IgD-negative memory B cell (primary cell): ENCODE results near the gene LEP. TPM values are rescaled to one million over a fixed set of nuclear protein-coding genes. Genes with fewer than 3 reads are reported as not detected.
"Not testable (repeated sequence)": the region's sequence is repeated elsewhere in the genome, so short reads cannot be mapped to it uniquely, and the experiment has no call there.

Experiments used
- H3K27ac Mint-ChIP-seq, 3 donors: one replicate each; pipeline ENCODE4 v1.8.0; 2020 to 2022; ENCODE audit warnings: mild to moderate bottlenecking in 3 of 3, mixed read lengths in 3 of 3, moderate library complexity in 1 of 3
- H3K27me3 Mint-ChIP-seq: one replicate; pipeline ENCODE4 v1.8.0; 2021; ENCODE audit warnings: mixed read lengths
- H3K36me3 Mint-ChIP-seq: one replicate; pipeline ENCODE4 v1.8.0; 2020; ENCODE audit warnings: mild to moderate bottlenecking, mixed read lengths
- H3K4me1 Mint-ChIP-seq, 3 donors: one replicate each; pipeline ENCODE4 v1.8.0; 2020 to 2022; ENCODE audit warnings: mixed read lengths in 3 of 3, mild to moderate bottlenecking in 1 of 3
- H3K4me3 Mint-ChIP-seq, 4 donors: one replicate each; pipeline ENCODE4 v1.8.0; 2020 to 2022; ENCODE audit warnings: mild to moderate bottlenecking in 4 of 4, mixed read lengths in 4 of 4, moderate library complexity in 3 of 4
- H3K9me3 Mint-ChIP-seq, 3 donors: one replicate each; pipeline ENCODE4 v1.8.0; 2020 to 2021; ENCODE audit warnings: mixed read lengths in 3 of 3, mild to moderate bottlenecking in 1 of 3
- polyA plus RNA-seq: library from polyadenylated mRNA; unstranded; fragments of 300-500 nt; fragmentation: Illumina TruSeq; gene quantifications from one replicate; pipeline ENCODE4 v1.2.3, GENCODE V29; 2021

The LEP gene
- polyA plus RNA-seq, 1 donor from 2014 or later = not detected

DNA sequence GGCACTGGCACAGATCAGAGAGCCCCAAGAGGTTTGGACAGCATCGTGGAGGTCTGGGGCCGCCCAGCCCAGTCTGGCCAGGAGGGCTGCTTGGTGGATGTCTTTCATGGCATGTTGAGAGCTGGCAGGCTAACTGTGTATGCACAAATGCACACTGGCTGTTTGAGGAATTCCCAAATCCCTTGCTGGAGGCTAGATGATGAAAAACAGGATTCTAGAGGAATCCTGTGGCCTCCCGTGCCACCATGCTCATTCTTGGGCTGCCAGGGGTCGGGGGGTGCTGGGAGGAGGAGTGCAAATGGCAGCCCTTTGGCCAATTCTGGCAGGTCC, 26.5 kb downstream of the LEP start:
- Mint-ChIP-seq H3K27me3 (peaks cover 33% of the 10 kb centered on the region), H3K4me1 (peaks cover 0 to 3% (median 0%) of the 10 kb centered on the region in 3 donors), H3K27ac (no peak overlapping the region), H3K36me3 (no peaks in the 10 kb centered on the region), H3K4me3 (no peak overlapping the region), H3K9me3 (peaks cover 0 to 4% (median 0%) of the 10 kb centered on the region in 3 donors)

DNA sequence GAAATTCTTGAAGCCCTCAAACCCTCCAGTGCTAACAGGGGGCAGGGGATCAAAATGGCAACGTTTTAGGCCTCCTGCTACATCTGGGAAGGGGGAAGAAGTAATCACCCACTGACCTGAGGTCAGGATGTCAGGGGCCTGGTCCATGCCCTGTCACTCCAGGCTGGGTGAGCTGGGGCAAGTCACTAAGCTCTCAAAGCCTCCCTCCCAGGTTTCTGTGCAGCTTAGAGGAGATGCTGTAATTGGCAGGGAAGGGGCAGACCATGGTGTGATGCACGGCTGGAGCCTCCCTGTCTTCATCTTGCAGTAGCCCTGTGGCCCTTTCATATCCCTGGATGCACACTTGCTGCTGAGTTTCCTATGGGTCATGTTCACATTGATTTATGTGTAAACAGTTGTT, 27.2 kb downstream of the LEP start:
- H3K36me3 Mint-ChIP-seq = no peaks in the 10 kb centered on the region
- H3K27ac Mint-ChIP-seq = no peak overlapping the region
- no peak overlapping the region for H3K4me3 Mint-ChIP-seq
- H3K9me3 Mint-ChIP-seq = peaks cover 0 to 4% (median 0%) of the 10 kb centered on the region in 3 donors
- H3K27me3 Mint-ChIP-seq = peaks cover 33% of the 10 kb centered on the region
- peaks cover 0 to 3% (median 0%) of the 10 kb centered on the region in 3 donors for H3K4me1 Mint-ChIP-seq

DNA sequence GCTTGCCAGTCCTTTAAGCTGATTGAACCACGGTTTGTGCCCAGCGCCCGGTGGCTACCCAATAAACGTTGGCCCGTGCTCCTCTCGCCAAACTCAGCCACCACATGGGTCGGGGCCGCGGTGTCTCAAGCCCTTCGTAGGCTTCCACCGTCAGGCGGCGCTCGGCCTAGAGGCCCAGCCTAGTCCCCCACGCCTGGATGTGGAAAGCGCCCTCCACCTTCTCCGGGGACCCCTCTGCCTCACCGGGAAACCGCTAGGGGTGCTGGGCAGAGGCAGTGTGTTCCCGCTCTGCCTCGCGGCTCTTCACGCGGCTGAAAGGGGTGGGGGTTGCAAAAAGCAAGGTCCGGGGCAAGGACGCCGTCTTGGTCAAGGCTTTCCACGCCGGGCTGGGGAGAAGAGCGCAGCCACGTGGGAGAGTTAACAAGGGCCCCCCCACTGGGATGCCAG, 29.8 kb downstream of the LEP start:
- Mint-ChIP-seq H3K27ac (no peak overlapping the region), H3K36me3 (peaks cover 2% of the 10 kb centered on the region), H3K4me1 (peaks cover 0 to 3% (median 2%) of the 10 kb centered on the region in 3 donors), H3K4me3 (peak overlapping the region in 1 of 4 donors; percentile 58), H3K27me3 (peaks cover 33% of the 10 kb centered on the region), H3K9me3 (peaks cover 0 to 4% (median 0%) of the 10 kb centered on the region in 3 donors)

DNA sequence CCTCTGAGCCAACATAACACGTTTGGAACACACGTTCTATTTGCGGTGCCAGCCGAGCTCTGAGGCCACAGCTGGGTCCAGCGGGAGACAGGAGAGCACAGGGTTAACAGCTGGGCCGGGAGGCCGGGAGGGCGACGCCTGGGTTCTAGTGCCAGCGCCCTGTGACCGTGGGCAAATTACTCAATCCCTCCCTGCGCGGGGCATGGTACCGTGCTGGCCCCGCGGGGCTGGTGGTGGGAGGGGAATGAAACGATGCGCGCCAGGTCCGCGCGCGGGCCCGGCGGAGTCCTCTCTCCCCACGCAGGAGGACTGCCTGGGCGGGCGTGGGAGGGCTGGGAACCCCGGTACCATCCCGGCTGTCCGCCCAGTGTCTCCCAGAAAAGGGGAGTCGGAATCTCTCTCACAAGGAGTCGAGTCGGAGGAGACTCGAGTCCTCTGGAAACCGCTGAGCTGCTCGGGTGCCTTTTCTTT, 30.4 kb downstream of the LEP start:
- Mint-ChIP-seq H3K9me3 (peaks cover 0 to 4% (median 0%) of the 10 kb centered on the region in 3 donors), H3K4me3 (peak overlapping the region in 2 of 4 donors; percentile 45 to 58), H3K4me1 (peaks cover 0 to 3% (median 2%) of the 10 kb centered on the region in 3 donors), H3K27me3 (peaks cover 30% of the 10 kb centered on the region), H3K36me3 (peaks cover 2% of the 10 kb centered on the region), H3K27ac (no peak overlapping the region)

DNA sequence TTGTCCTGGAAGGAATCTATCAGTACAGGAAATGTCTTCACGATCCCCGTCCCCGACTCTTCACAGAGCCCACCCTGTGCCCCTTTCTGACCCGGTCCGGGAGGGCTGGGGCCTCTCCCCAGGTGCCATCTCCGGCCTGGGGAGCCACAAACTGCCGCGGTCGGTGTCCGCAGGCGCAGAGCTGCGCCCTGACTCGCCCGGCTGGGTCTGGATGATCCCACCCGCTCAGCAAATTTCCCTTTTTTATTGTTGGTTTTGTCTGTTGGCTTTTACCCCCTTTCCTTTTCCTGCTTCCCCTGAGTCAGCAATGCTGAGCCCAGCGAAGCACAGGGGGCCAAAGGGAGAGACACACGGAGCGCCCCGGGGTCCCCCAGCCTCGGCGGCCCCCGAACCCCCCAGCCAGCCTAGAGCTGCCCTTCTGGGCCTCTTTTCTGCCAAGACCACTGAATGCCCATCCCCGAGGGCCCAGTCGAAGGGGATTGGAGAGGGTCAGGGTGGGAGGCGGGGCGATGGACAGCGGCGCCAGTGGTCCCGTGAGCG, 30.9 kb downstream of the LEP start:
- peaks cover 0 to 4% (median 0%) of the 10 kb centered on the region in 3 donors for H3K9me3 Mint-ChIP-seq
- H3K36me3 Mint-ChIP-seq = peaks cover 2% of the 10 kb centered on the region
- peaks cover 28% of the 10 kb centered on the region for H3K27me3 Mint-ChIP-seq
- H3K4me3 Mint-ChIP-seq = peak overlapping the region in 1 of 4 donors; percentile 17
- no peak overlapping the region for H3K27ac Mint-ChIP-seq
- peaks cover 0 to 3% (median 2%) of the 10 kb centered on the region in 3 donors for H3K4me1 Mint-ChIP-seq

DNA sequence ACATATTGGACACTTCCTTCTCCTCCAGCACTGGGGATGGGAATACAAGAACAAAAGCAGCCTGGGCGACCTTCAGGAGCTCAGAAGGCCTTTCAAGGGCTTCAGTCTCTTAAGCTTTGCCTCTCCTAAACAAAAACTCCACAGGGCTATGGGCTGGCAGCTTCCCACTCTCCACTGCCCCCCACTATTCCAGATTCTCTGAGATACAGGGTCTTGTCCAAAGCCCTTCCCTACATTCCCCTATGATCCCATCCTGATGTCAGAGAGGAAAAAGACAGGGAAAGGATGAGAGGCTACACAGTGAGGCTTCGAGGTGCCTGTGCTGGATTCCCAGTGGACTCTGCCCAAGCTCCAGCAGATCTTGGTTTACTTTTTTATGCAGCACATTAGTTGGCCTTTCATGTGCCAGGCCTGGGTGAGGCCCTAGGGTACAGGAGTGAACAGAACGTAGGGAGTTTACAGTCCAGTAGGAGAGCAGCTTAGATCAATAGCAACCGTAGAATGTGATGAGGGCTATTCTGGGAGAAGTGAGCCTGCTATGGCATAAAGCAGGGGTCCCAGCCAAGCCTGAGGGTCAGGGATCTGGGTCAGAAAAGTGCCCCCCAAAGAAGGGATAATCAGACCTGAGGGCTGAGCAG, 33.3 kb downstream of the LEP start:
- peaks cover 12% of the 10 kb centered on the region for H3K27me3 Mint-ChIP-seq
- peaks cover 3 to 9% (median 4%) of the 10 kb centered on the region in 3 donors for H3K9me3 Mint-ChIP-seq
- peaks cover 2% of the 10 kb centered on the region for H3K36me3 Mint-ChIP-seq
- peaks cover 0 to 3% (median 2%) of the 10 kb centered on the region in 3 donors for H3K4me1 Mint-ChIP-seq
- H3K4me3 Mint-ChIP-seq = peak overlapping the region in 1 of 4 donors; percentile 73
- H3K27ac Mint-ChIP-seq = no peak overlapping the region

DNA sequence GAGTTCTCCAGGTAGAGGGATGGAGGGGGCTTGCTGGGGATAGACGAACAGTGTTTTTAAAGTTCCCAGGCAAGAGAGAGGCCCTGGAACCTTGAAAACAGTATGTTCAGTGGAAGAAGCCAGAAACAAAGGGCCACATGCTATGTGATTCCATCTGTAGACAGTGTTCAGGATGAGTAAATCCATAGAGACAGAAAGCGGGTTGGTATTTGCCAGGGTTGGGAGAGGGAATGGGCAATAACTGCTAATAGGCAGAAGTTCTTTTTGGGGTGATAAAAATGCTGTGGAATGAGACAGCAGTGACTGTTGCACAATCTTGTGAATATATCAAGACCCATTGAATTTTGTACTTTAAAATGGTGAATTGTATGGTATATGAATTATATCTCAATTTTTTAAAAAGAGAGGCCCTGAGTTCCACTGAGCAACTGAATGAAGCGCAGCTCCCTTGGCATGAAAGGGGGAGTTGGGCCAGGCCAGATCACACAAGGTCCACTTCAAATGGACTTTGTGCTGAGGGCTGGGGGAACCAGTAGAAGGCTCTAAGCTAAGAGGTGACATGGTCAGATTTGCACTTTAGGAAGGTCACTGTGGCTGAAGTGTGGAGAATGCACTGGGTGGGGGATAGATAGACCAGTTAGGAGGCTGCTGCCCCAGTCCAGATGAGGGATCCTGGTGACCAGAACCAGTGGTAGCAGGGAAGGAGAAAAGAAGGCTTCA, 34.0 kb downstream of the LEP start:
- Mint-ChIP-seq H3K4me3 (no peak overlapping the region), H3K27me3 (peaks cover 9% of the 10 kb centered on the region), H3K9me3 (peaks cover 4 to 15% (median 7%) of the 10 kb centered on the region in 3 donors)

DNA sequence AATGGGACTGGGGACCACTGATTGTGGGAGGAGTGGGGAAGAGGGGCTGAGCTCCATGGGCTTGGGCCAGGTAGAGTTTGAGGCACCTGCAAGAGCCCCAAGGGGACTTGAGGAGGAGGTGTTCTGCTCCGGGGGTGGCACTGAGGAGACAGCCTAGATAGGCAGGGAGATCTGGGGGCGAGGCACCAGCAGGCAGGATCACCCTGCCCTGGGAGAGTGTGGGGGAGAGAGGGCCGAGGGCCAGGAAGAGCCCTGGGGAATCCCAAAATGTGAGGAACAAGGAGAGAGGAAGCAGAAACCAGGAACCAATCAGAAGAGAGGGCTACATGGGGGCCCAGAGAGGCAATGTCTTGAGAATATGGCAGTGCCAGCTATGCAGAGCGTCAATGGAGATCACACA, 34.6 kb downstream of the LEP start:
- Mint-ChIP-seq H3K27me3 (peaks cover 9% of the 10 kb centered on the region), H3K4me1 (peaks cover 0 to 3% (median 2%) of the 10 kb centered on the region in 3 donors), H3K9me3 (peaks cover 4 to 18% (median 7%) of the 10 kb centered on the region in 3 donors), H3K27ac (no peak overlapping the region), H3K4me3 (no peak overlapping the region), H3K36me3 (peaks cover 2% of the 10 kb centered on the region)

More for the DNA sequence above, 34.0 kb downstream of the LEP start:
- no peak overlapping the region for H3K27ac Mint-ChIP-seq
- H3K36me3 Mint-ChIP-seq = peaks cover 2% of the 10 kb centered on the region
- H3K4me1 Mint-ChIP-seq = peaks cover 0 to 3% (median 2%) of the 10 kb centered on the region in 3 donors

DNA sequence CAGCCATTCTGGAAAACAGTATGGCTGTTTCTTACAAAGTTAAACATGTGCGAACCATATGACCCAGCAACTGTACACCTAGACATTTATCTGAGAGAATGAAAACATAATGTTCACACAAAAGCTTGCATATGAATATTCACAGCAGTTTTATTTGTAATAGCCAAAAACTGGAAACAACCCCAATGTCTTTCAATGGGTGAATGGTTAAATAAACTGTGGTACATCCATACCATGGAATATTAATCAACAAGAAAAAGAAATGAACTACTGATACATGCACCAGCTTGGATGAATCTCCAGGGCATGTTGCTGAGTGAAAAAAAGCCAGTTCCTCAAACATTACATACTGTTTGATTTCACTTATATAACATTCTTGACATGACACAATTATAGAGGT, 37.3 kb downstream of the LEP start:
- Mint-ChIP-seq H3K36me3 (peaks cover 4% of the 10 kb centered on the region), H3K9me3 (peaks cover 4 to 18% (median 10%) of the 10 kb centered on the region in 3 donors), H3K4me1 (peaks cover 0 to 3% (median 0%) of the 10 kb centered on the region in 3 donors), H3K4me3 (no peak overlapping the region), H3K27ac (no peak overlapping the region), H3K27me3 (peaks cover 3% of the 10 kb centered on the region)

DNA sequence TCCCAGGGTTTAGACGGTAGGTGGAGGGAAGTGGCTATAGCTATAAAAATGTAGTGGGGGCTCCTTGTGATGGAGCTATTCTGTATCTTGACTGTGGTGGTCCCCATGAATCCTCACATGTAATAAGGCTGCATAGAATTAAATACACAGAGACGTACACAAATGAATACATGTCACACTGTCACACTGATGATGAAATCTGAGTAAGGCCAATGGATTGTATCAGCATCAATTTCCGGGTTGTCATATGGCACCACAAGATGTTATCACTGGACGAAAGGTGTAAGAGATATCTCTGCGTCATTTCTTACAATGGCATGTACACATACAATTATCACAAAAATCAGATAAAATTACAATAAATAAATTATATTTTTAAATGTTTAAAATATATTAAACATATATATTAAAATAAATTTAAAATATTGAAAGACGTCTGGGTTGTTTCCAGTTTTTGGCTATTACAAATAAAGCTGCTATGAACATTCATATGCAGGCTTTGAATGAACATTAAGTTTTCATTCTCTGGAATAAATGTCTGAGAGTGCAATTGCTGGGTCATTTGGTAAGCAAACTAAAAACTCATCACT, 38.1 kb downstream of the LEP start:
- H3K27ac Mint-ChIP-seq = no peak overlapping the region
- H3K4me3 Mint-ChIP-seq = no peak overlapping the region
- peaks cover 4 to 18% (median 10%) of the 10 kb centered on the region in 3 donors for H3K9me3 Mint-ChIP-seq
- peaks cover 4% of the 10 kb centered on the region for H3K36me3 Mint-ChIP-seq
- H3K4me1 Mint-ChIP-seq = peaks cover 0 to 3% (median 0%) of the 10 kb centered on the region in 3 donors
- peaks cover 3% of the 10 kb centered on the region for H3K27me3 Mint-ChIP-seq

DNA sequence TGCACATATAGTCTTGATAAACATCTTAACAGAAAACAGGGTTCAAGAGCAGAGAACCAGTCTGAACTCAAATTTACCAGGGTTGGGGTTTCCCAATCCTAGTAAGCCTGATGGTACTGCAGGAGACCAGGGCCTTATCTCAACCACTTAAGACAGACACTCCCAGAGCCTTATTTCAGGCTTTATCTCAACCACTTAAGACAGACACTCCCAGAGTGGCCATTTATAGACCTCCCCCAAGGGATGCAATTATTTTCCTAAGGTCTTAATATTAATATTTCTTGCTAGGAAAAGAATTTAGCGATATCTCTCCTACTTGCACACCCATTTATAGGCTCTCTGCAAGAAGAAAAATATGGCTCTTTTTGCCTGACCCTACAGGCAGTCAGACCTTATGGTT, 39.4 kb downstream of the LEP start:
- H3K36me3 Mint-ChIP-seq, H3K27me3 Mint-ChIP-seq, H3K4me1 Mint-ChIP-seq, H3K4me3 Mint-ChIP-seq, H3K27ac Mint-ChIP-seq: not testable (repeated sequence)
- peaks cover 4 to 18% (median 10%) of the 10 kb centered on the region in 3 donors for H3K9me3 Mint-ChIP-seq

DNA sequence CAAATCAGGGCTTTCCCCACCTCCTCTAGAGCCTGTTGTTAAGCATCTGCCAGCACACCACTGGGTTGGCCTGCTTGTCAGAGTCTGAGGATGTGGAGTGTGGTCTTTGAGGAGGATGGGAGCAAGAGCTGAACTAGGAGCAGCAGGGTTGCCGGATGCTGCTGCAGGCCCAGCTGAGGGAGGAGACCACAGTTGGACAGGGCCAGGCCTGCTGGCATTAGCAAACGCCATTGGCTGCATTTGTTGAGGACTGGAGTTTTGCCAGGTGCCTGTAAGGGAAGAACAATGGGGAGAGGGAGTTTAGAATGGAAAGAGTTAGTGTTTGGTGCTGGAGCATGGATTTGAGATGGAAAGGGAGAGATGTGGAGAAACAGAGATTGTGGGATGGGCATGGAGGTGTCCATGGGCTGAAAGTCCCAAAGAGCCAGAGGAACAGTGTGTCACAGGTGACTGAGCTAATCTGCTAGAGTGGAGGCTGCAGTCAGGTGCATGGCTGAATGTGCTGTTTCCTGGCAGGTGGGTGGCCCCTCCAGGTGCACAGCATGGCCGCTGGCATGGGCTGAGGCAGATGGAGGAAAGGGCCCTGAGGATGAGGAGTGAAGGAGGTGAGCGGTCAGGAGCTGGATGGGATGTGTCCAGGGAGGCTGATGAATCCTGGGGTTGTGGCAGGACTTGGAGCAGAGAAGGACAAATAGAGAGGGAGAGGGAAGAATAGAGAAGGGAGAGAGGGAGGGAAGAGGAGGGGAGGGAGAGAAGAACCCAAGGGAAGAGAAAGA, 40.7 kb downstream of the LEP start:
- Mint-ChIP-seq H3K4me3 (peak overlapping the region in 1 of 4 donors; percentile 56), H3K9me3 (peaks cover 4 to 18% (median 10%) of the 10 kb centered on the region in 3 donors), H3K4me1 (peaks cover 0 to 3% (median 0%) of the 10 kb centered on the region in 3 donors), H3K27me3 (peaks cover 1% of the 10 kb centered on the region), H3K27ac (no peak overlapping the region), H3K36me3 (peaks cover 4% of the 10 kb centered on the region)

DNA sequence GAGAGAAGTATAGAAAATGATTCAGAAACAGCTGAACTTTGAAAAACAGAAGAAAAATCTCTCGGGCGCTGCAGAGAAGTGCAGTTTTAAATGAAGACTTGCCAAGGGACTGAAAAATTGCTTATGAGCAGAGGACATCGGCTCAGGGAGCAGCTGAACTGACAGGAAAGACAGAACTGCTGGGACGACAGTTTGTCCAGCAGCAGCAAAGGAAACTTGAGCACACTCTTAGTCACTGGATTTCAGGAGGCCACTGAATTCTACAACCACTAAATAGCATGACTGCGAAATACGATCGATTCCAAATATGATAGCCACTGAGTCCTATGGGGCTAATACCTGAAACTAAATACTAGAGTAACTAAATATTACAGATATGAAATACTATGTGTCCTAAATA, 43.0 kb downstream of the LEP start:
- Mint-ChIP-seq H3K27ac (no peak overlapping the region), H3K4me3 (no peak overlapping the region), H3K4me1 (peaks cover 0 to 4% (median 0%) of the 10 kb centered on the region in 3 donors), H3K36me3 (peaks cover 4% of the 10 kb centered on the region), H3K27me3 (no peaks in the 10 kb centered on the region), H3K9me3 (peaks cover 4 to 10% (median 7%) of the 10 kb centered on the region in 3 donors)

DNA sequence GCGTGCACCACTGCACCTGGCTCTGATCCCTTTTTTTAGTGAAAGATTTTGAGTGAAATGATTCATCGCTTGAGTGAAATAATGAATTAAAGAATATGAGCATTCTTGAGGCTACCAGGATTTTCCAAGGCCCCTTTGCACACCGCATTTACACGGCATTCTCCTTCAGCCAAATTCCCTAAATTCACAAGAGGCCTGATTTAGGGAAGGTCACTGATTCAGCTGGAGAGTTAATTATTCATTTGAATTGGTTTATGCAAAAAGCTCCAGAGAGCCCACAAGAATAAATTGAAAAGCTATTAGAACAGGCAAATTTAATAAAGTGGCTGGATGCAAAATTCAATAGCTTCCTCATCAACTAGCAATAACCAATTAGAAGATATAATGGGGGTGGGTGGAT, 46.5 kb downstream of the LEP start:
- Mint-ChIP-seq H3K27ac (no peak overlapping the region), H3K4me3 (no peak overlapping the region), H3K36me3 (peaks cover 5% of the 10 kb centered on the region), H3K4me1 (peaks cover 0 to 3% (median 0%) of the 10 kb centered on the region in 3 donors), H3K27me3 (no peaks in the 10 kb centered on the region), H3K9me3 (peaks cover 0 to 1% (median 0%) of the 10 kb centered on the region in 3 donors)
